Purkinje cell (primary cell): ENCODE results near the gene YIPF7. TPM values are rescaled to one million over a fixed set of nuclear protein-coding genes. Genes with fewer than 3 reads are reported as not detected.

ENCODE experiments used
- polyA plus RNA-seq: library from polyadenylated mRNA; unstranded; fragments of >200 nt; fragmentation: Nextera tagmentation; gene quantifications from 2 replicates; pipeline ENCODE4 v1.2.1, GENCODE V29; 2014

Gene YIPF7
- 0.62 and 4.6 TPM in 2 replicates for polyA plus RNA-seq

GRCh38 chr4:44651425-44651824 is at the start of gene YIPF7:
TSS of gene YIPF7 (minus strand) at chr4:44651625. CDS start at chr4:44650100, 1,525 bp downstream.

GRCh38 chr4:44678094-44679041 is 26.9 kb upstream of the YIPF7 start, which contains the start of gene GUF1:
TSS of gene GUF1 (plus strand) at chr4:44678420. CDS start at chr4:44678623, 203 bp downstream.

Other genes with a start within 250 kb of the YIPF7 start
- gene KCTD8, start 202.8 kb downstream of the YIPF7 start, polyA plus RNA-seq: 262 and 310 TPM in 2 replicates
- gene GUF1, start 26.8 kb upstream of the YIPF7 start, polyA plus RNA-seq: 11.6 and 13.9 TPM in 2 replicates
- 47.4 and 103 TPM in 2 replicates for gene GNPDA2, start 74.9 kb upstream of the YIPF7 start, polyA plus RNA-seq